MM.1S (cell line): ENCODE results near the gene MRLN.
"Not testable (repeated sequence)": the region's sequence is repeated elsewhere in the genome, so short reads cannot be mapped to it uniquely, and the experiment has no call there.

Experiments
- DNase-seq: peaks from one replicate; pipeline ENCODE4 v3.0.0-alpha.2; 2015
- H2AFZ ChIP-seq: fragments of 300-600 bp; sonication (generic); 2 replicates; pipeline ENCODE4 v1.6.0; 2016; ENCODE audit warnings: antibody characterized with exemption, low read length
- H3F3A ChIP-seq: fragments of 300-600 bp; sonication (generic); 2 replicates; pipeline ENCODE4 v1.6.1; 2016; ENCODE audit warnings: mild to moderate bottlenecking, antibody characterized with exemption, low read length, moderate library complexity, mixed read lengths; ENCODE audit not compliant: insufficient read depth
- H3K27ac ChIP-seq: fragments of 300-600 bp; sonication (generic); 2 replicates; pipeline ENCODE4 v1.5.1; 2016; ENCODE audit warnings: mild to moderate bottlenecking, low read length
- H3K27me3 ChIP-seq: fragments of 300-600 bp; sonication (generic); replicated peaks from 2 replicates; pipeline ENCODE4 v1.6.0; 2016; ENCODE audit warnings: low read length; ENCODE audit not compliant: insufficient read depth
- H3K36me3 ChIP-seq: fragments of 300-600 bp; sonication (generic); replicated peaks from 2 replicates; pipeline ENCODE4 v1.6.1; 2016; ENCODE audit warnings: mild to moderate bottlenecking, low read length, mixed read lengths; ENCODE audit not compliant: insufficient read depth
- H3K4me1 ChIP-seq: fragments of 300-600 bp; sonication (generic); 2 replicates; pipeline ENCODE4 v1.6.1; 2016; ENCODE audit warnings: low read length, mixed read lengths
- H3K4me2 ChIP-seq: fragments of 300-600 bp; sonication (generic); 2 replicates; pipeline ENCODE4 v1.6.0; 2016; ENCODE audit warnings: low read depth, low read length
- H3K4me3 ChIP-seq: fragments of 300-600 bp; sonication (generic); 2 replicates; pipeline ENCODE4 v1.5.1; 2016; ENCODE audit warnings: low read length, mixed read lengths
- H3K79me2 ChIP-seq: fragments of 300-600 bp; sonication (generic); 2 replicates; pipeline ENCODE4 v1.6.1; 2016; ENCODE audit warnings: mixed run types, low read length, mixed read lengths
- H3K9ac ChIP-seq: fragments of 300-600 bp; sonication (generic); 2 replicates; pipeline ENCODE4 v1.6.1; 2016; ENCODE audit warnings: low read length, mixed read lengths
- H3K9me2 ChIP-seq: fragments of 300-600 bp; sonication (generic); replicated peaks from 2 replicates; pipeline ENCODE4 v1.6.1; 2016; ENCODE audit warnings: mild to moderate bottlenecking, low read length, mixed read lengths; ENCODE audit not compliant: insufficient read depth
- H3K9me3 ChIP-seq: fragments of 300-600 bp; sonication (generic); replicated peaks from 2 replicates; pipeline ENCODE4 v1.6.1; 2016; ENCODE audit warnings: mild to moderate bottlenecking, low read length, mixed read lengths; ENCODE audit not compliant: insufficient read depth
- H4K20me1 ChIP-seq: fragments of 300-600 bp; sonication (generic); 2 replicates; pipeline ENCODE4 v1.6.1; 2016; ENCODE audit warnings: mild to moderate bottlenecking, low read length, moderate library complexity, mixed read lengths; ENCODE audit not compliant: insufficient read depth
- CTCF ChIP-seq: fragments of 300-600 bp; sonication (generic); IDR thresholded peaks from 2 replicates; pipeline ENCODE4 v1.5.1; 2016; ENCODE audit warnings: antibody characterized with exemption, low read length, mixed read lengths
- EZH2 ChIP-seq: fragments of 300-600 bp; sonication (generic); optimal IDR thresholded peaks from 2 replicates; pipeline ENCODE3; 2017; ENCODE audit warnings: low read depth, mild to moderate bottlenecking, antibody characterized with exemption, low read length, mixed read lengths
- EZH2phosphoT487 ChIP-seq: fragments of 300-600 bp; sonication (generic); IDR thresholded peaks from 2 replicates; pipeline ENCODE4 v1.6.1; 2018; ENCODE audit warnings: antibody characterized with exemption, low read length

The MRLN gene

GRCh38 chr10:59785476-59785875, 32.2 kb upstream of the MRLN start:
- H3K4me1 ChIP-seq, H3K9me2 ChIP-seq, H3F3A ChIP-seq, H3K4me2 ChIP-seq, DNase-seq, H3K27me3 ChIP-seq, H4K20me1 ChIP-seq, H3K4me3 ChIP-seq, H3K79me2 ChIP-seq, H3K9me3 ChIP-seq, H3K27ac ChIP-seq, H3K36me3 ChIP-seq, H2AFZ ChIP-seq, H3K9ac ChIP-seq: not testable (repeated sequence)

- no peaks in the 10 kb centered on the region for H3K79me2 ChIP-seq
- H3K9me3 ChIP-seq = no peaks in the 10 kb centered on the region
- TF ChIP-seq EZH2phosphoT487 (no peak), EZH2 (no peak), CTCF (no peak)
- no peak overlapping the region for H3K4me3 ChIP-seq
- DNase-seq = no peak
- H4K20me1 ChIP-seq = no peaks in the 10 kb centered on the region
- no peak overlapping the region for H3K9ac ChIP-seq
- H3K4me2 ChIP-seq = no peak overlapping the region
- H3K9me2 ChIP-seq = no peaks in the 10 kb centered on the region
- no peaks in the 10 kb centered on the region for H3K27me3 ChIP-seq
- no peaks in the 10 kb centered on the region for H3K4me1 ChIP-seq
- H3F3A ChIP-seq = no peaks in the 10 kb centered on the region
- H3K27ac ChIP-seq = no peak overlapping the region
- no peaks in the 10 kb centered on the region for H3K36me3 ChIP-seq
- no peak overlapping the region for H2AFZ ChIP-seq
Observed at GRCh38 chr10:59781511-59781910, 28.3 kb upstream of the MRLN start.

GRCh38 chr10:59779756-59780533, 26.7 kb upstream of the MRLN start:
- Histone ChIP-seq H4K20me1 (no peaks in the 10 kb centered on the region), H3K4me3 (no peak overlapping the region), H3K36me3 (no peaks in the 10 kb centered on the region), H3K27ac (no peak overlapping the region), H3K9me3 (no peaks in the 10 kb centered on the region), H3K4me1 (no peaks in the 10 kb centered on the region), H3K79me2 (no peaks in the 10 kb centered on the region), H3K9ac (no peak overlapping the region), H3K9me2 (no peaks in the 10 kb centered on the region), H3F3A (no peaks in the 10 kb centered on the region), H3K4me2 (no peak overlapping the region), H3K27me3 (no peaks in the 10 kb centered on the region), H2AFZ (no peak overlapping the region)
- TF ChIP-seq EZH2phosphoT487 = no peak
- TF ChIP-seq CTCF = no peak
- TF ChIP-seq EZH2 = no peak
- no peak for DNase-seq

GRCh38 chr10:59774451-59774850, 21.2 kb upstream of the MRLN start:
- Histone ChIP-seq H3K27ac (no peak overlapping the region), H3K79me2 (no peaks in the 10 kb centered on the region), H3K36me3 (no peaks in the 10 kb centered on the region), H3K4me1 (no peaks in the 10 kb centered on the region), H3K4me2 (no peak overlapping the region), H3K27me3 (no peaks in the 10 kb centered on the region), H2AFZ (no peak overlapping the region), H3F3A (no peaks in the 10 kb centered on the region), H3K9ac (no peak overlapping the region), H4K20me1 (no peaks in the 10 kb centered on the region), H3K4me3 (no peak overlapping the region), H3K9me2 (no peaks in the 10 kb centered on the region), H3K9me3 (no peaks in the 10 kb centered on the region)
- no peak for TF ChIP-seq EZH2phosphoT487
- no peak for TF ChIP-seq EZH2
- no peak for TF ChIP-seq CTCF
- no peak for DNase-seq
